NCI-H446 (cell line): Measurements from ENCODE around the gene ALKBH8.
"Not testable (repeated sequence)": the region's sequence is repeated elsewhere in the genome, so short reads cannot be mapped to it uniquely, and the experiment has no call there.

Experiments
- DNase-seq, 2 experiments: peaks; one replicate each; lab custom pipeline; 2025; lab: John Stamatoyannopoulos, UW

The ALKBH8 gene

GRCh38 chr11:107577346-107577711 lies 11.8 kb upstream of the ALKBH8 start:
- no peak for DNase-seq

- peak; percentile 16 to 72 for DNase-seq
Measured at GRCh38 chr11:107576497-107577345, 11.2 kb upstream of the ALKBH8 start.

GRCh38 chr11:107573438-107573837 lies 7.9 kb upstream of the ALKBH8 start:
- DNase-seq: no peak

GRCh38 chr11:107570015-107570414 lies 4.5 kb upstream of the ALKBH8 start:
- no peak for DNase-seq

- DNase-seq: no peak
Measured at GRCh38 chr11:107567739-107568335, 2.3 kb upstream of the ALKBH8 start.

GRCh38 chr11:107566569-107566968 lies 1.0 kb upstream of the ALKBH8 start:
- DNase-seq: no peak

- not testable (repeated sequence) for DNase-seq
Measured at GRCh38 chr11:107565955-107566501, 493 bp upstream of the ALKBH8 start.

GRCh38 chr11:107564877-107565218 lies 687 bp downstream of the ALKBH8 start:
- no peak for DNase-seq

- DNase-seq: peak; percentile 26 to 63
Measured at GRCh38 chr11:107563702-107564101, 1.8 kb downstream of the ALKBH8 start.

- DNase-seq: no peak
Measured at GRCh38 chr11:107562647-107563208, 2.8 kb downstream of the ALKBH8 start.

- no peak for DNase-seq
Measured at GRCh38 chr11:107561688-107562087, 3.8 kb downstream of the ALKBH8 start.

GRCh38 chr11:107550304-107550703 lies 15.2 kb downstream of the ALKBH8 start:
- no peak for DNase-seq

- DNase-seq: no peak
Measured at GRCh38 chr11:107549954-107550285, 15.6 kb downstream of the ALKBH8 start.

GRCh38 chr11:107549253-107549953 lies 16.1 kb downstream of the ALKBH8 start:
- peak in 1 of 2 experiments; percentile 61 for DNase-seq

- no peak for DNase-seq
Measured at GRCh38 chr11:107547961-107548360, 17.6 kb downstream of the ALKBH8 start.

GRCh38 chr11:107545101-107545514 lies 20.4 kb downstream of the ALKBH8 start:
- no peak for DNase-seq

- no peak for DNase-seq
Measured at GRCh38 chr11:107538821-107539220, 26.7 kb downstream of the ALKBH8 start.

- DNase-seq: no peak
Measured at GRCh38 chr11:107538239-107538638, 27.3 kb downstream of the ALKBH8 start.

- DNase-seq: not testable (repeated sequence)
Measured at GRCh38 chr11:107537155-107537554, 28.4 kb downstream of the ALKBH8 start.

GRCh38 chr11:107526197-107526596 lies 39.3 kb downstream of the ALKBH8 start:
- DNase-seq: no peak

- no peak for DNase-seq
Measured at GRCh38 chr11:107508858-107509244, 56.7 kb downstream of the ALKBH8 start.

GRCh38 chr11:107508201-107508857 lies 57.2 kb downstream of the ALKBH8 start:
- DNase-seq: no peak
